Left lung (tissue), 10 donors: ENCODE results near the gene EPHB1. TPM values are rescaled to one million over a fixed set of nuclear protein-coding genes. Genes with fewer than 3 reads are reported as not detected.
A peak's percentile ranks its signal among the peaks of the same experiment; 100 is the strongest.

Experiments used
- ATAC-seq: fragments of 200-7000 bp; cut with Tn5 transposase; one replicate; pipeline ENCODE4 v1.9.1; 2020; ENCODE audit warnings: moderate library complexity
- DNase-seq, 4 donors: peaks; one replicate each; pipeline ENCODE4 v3.0.0-alpha.2; 2013 to 2020
- H3K27ac ChIP-seq, 2 donors: fragments of 200-600 bp; sonication (generic) in 1 of 2; one replicate each; pipeline versions ENCODE4 v1.5.0 to v1.8.0; 2020 to 2021
- H3K27me3 ChIP-seq, 2 donors: fragments of 200-600 bp; sonication (generic) in 1 of 2; one replicate each; pipeline versions ENCODE4 v1.5.0 to v1.8.0; 2020 to 2021
- H3K36me3 ChIP-seq, 2 donors: fragments of 200-600 bp; sonication (generic) in 1 of 2; one replicate each; pipeline versions ENCODE4 v1.5.0 to v1.8.0; 2020 to 2021
- H3K4me1 ChIP-seq, 2 donors: fragments of 200-600 bp; one replicate each; pipeline ENCODE4 v1.8.0; 2021
- H3K4me3 ChIP-seq, 2 donors: fragments of 200-600 bp; sonication (generic) in 1 of 2; one replicate each; pipeline versions ENCODE4 v1.5.0 to v1.8.0; 2020 to 2021; ENCODE audit warnings: mild to moderate bottlenecking in 1 of 2
- H3K9me3 ChIP-seq, 2 donors: fragments of 200-600 bp; sonication (generic) in 1 of 2; one replicate each; pipeline versions ENCODE4 v1.5.0 to v1.8.0; 2020 to 2021
- intact Hi-C, 2 donors: fragments of 100-400 bp; cut with DNase I; formaldehyde crosslinking; loops; one replicate each; pipeline versions ENCODE4 v1.11.2 to v1.14.2; 2022
- polyA plus RNA-seq, 6 donors: library from polyadenylated mRNA; unstranded; fragments of 120-200 nt; gene quantifications; one replicate each; pipeline ENCODE4 v1.2.1, GENCODE V29; 2013; ENCODE audit not compliant: insufficient read length in 6 of 6
- total RNA-seq, 2 donors: library from RNA; stranded (reverse); fragmentation: NEBNext Ultra II Directional; extraction: Animal tissue kit (Norgen Biotek cat#: 25700); gene quantifications; one replicate each; pipeline ENCODE4 v1.2.1, GENCODE V29; 2021
- TF ChIP-seq, protein P1 (sequence below), 2 donors: fragments of 200-600 bp; sonication (generic) in 1 of 2; IDR thresholded peaks; one replicate each; pipeline versions ENCODE4 v1.5.0 to v1.8.0; 2021; ENCODE audit warnings: antibody characterized with exemption in 2 of 2
- donor health status: DM: no; HTN: yes; CAD: no.
- donor health status: DM: no; HTN: no; CAD: no.

Gene EPHB1
- total and polyA plus RNA-seq, 8 donors: 1.1 to 4.3 (median 2.7) TPM

DNA sequence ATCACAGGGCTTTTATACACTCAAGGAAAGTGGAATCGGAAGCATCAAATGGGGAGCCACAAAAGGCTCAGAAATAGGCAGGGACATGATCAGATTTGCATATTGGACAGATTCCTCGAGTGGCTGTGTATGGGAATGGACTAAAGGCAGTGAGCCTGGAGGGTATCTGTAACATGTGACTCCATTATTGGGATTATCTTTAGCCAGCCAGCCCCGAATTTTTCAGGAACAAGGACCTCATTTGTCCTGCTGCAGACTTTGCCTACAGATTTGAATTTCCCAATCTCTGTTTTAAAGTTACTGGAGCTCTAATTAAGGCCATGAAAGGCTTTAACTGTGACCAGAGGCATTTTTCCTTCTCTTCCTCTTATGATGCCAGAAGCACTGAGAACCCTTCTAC, 26.9 kb upstream of the EPHB1 start:
- H3K27me3 ChIP-seq: no peaks in the 10 kb centered on the region
- no peak overlapping the region for H3K27ac ChIP-seq
- intact Hi-C loops: no loop called here
- H3K9me3 ChIP-seq: no peaks in the 10 kb centered on the region
- DNase-seq (no peak), ATAC-seq (no peak)
- no peak overlapping the region for H3K4me3 ChIP-seq
- no peaks in the 10 kb centered on the region for H3K4me1 ChIP-seq
- H3K36me3 ChIP-seq: no peaks in the 10 kb centered on the region
- TF ChIP-seq, protein P1, sequence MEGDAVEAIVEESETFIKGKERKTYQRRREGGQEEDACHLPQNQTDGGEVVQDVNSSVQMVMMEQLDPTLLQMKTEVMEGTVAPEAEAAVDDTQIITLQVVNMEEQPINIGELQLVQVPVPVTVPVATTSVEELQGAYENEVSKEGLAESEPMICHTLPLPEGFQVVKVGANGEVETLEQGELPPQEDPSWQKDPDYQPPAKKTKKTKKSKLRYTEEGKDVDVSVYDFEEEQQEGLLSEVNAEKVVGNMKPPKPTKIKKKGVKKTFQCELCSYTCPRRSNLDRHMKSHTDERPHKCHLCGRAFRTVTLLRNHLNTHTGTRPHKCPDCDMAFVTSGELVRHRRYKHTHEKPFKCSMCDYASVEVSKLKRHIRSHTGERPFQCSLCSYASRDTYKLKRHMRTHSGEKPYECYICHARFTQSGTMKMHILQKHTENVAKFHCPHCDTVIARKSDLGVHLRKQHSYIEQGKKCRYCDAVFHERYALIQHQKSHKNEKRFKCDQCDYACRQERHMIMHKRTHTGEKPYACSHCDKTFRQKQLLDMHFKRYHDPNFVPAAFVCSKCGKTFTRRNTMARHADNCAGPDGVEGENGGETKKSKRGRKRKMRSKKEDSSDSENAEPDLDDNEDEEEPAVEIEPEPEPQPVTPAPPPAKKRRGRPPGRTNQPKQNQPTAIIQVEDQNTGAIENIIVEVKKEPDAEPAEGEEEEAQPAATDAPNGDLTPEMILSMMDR (IDR thresholded peaks at IDR 0.05): no peak

DNA sequence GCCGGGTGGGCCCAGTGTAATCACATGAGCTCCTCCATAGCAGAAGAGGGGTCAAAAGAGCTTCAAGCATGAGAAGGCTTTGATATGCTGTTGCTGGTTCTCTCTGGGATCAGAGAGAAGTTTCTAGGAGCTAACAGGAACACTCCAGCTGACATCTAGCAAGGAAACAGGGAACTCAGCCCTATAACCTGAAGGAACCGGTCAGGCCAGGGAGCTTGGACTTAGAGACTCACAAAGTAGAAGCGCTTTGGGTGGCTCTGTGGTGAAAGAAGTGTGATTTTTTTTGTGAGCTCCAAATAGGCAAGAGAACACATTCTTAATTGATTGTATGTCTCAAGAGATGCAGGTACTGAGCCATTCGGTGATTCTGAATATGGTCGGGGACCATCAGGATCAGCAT, 26.2 kb upstream of the EPHB1 start:
- peak overlapping the region in 1 of 2 donors; percentile 59 for H3K27ac ChIP-seq
- DNase-seq (peak in 1 of 4 donors; percentile 8), ATAC-seq (peak; percentile 76)
- H3K36me3 ChIP-seq: no peaks in the 10 kb centered on the region
- no peaks in the 10 kb centered on the region for H3K4me1 ChIP-seq
- intact Hi-C loops: no loop called here
- H3K27me3 ChIP-seq: no peaks in the 10 kb centered on the region
- no peaks in the 10 kb centered on the region for H3K9me3 ChIP-seq
- TF ChIP-seq, protein P1 (IDR thresholded peaks at IDR 0.05): no peak
- no peak overlapping the region for H3K4me3 ChIP-seq

DNA sequence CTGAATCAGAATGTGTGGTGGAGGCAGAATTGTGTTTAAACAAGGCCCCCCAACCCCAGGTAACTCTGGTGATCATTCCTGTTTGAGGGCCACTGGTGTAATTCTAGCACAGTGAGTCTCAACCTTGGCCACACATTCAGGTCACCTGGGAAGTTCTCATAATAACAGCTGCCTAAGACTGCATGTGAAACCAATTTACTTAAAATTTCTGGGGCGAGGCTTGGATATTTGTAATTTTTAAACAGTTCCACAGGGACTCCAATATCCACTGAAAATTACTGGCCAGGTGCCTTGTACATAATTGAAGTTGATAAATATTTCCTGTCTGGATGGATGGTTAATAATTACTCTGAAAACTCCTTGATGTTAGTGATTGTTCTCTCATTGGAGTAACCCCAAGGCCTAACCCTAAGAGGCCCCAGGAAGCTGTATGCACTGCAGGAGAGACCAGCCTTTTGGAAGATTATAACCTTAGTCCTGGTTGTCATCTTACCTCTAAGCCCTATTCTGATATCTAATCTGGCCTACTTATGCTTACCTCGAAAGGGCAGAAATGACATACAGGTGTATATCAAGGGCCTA, 25.7 kb upstream of the EPHB1 start:
- Histone ChIP-seq H3K4me1 (no peaks in the 10 kb centered on the region), H3K4me3 (no peak overlapping the region), H3K27me3 (no peaks in the 10 kb centered on the region), H3K27ac (peak overlapping the region in 1 of 2 donors; percentile 59), H3K36me3 (no peaks in the 10 kb centered on the region), H3K9me3 (no peaks in the 10 kb centered on the region)
- TF ChIP-seq, protein P1 (IDR thresholded peaks at IDR 0.05): no peak
- intact Hi-C loops: no loop called here
- ATAC-seq: peak; percentile 81
- DNase-seq: peak in 1 of 4 donors; percentile 5

DNA sequence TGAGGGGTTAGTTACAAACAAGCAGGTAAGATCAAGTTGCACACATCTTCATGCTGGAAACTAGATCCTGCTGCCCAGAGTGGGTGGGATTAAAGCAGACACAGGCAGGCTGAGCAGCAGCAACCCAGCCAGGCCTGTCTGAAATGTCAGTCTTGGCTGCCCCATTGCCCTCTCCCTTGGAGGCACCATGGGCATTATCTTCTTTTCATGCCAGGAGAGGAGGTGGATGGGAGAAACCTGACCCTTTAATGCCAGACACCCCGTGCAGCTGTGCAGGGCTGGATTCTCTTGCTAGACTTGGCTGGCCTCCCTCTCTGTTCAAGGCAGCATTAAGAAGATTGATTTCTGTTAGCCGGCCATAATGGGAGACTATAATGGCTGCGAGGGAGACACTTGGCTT, 23.0 kb upstream of the EPHB1 start:
- ATAC-seq (no peak), DNase-seq (no peak)
- H3K4me3 ChIP-seq: no peak overlapping the region
- no peaks in the 10 kb centered on the region for H3K4me1 ChIP-seq
- H3K9me3 ChIP-seq: no peaks in the 10 kb centered on the region
- H3K27ac ChIP-seq: no peak overlapping the region
- intact Hi-C loops: no loop called here
- TF ChIP-seq, protein P1 (IDR thresholded peaks at IDR 0.05): no peak
- no peaks in the 10 kb centered on the region for H3K36me3 ChIP-seq
- no peaks in the 10 kb centered on the region for H3K27me3 ChIP-seq

DNA sequence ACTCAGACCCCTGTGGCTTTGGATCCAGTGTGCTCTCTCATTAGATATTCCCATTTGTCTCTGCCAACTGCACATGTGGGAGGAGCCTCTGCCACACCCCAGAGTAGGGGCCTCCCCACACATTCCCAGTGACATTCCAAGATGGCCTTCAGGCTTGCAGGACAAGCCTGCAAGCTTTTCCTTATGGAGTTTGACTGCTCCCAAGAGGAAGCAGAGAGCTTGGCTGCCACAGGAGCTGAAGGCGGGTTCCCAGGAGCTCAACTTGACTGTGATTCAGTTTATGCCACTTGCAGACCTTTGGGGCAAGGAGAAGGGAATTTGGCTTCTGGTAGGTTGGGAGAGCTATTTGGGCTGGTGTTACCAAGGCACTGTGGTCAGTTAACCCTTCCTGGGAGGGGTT, 22.5 kb upstream of the EPHB1 start:
- Histone ChIP-seq H3K4me1 (no peaks in the 10 kb centered on the region), H3K27me3 (no peaks in the 10 kb centered on the region), H3K9me3 (no peaks in the 10 kb centered on the region), H3K27ac (no peak overlapping the region), H3K36me3 (no peaks in the 10 kb centered on the region), H3K4me3 (no peak overlapping the region)
- TF ChIP-seq, protein P1 (IDR thresholded peaks at IDR 0.05): no peak
- intact Hi-C loops: no loop called here
- no peak for ATAC-seq
- DNase-seq: no peak
